HG03139 (cell line): ENCODE measurements around the gene STX4.

Experiments used
- ATAC-seq: cut with Tn5 transposase; IDR thresholded peaks from one replicate; pipeline ENCODE4 v1.9.1; 2021; ENCODE audit not compliant: unreplicated experiment

Gene STX4

GRCh38 chr16:31082368-31083045 is 49.1 kb downstream of the STX4 start:
- no peak for ATAC-seq

- no peak for ATAC-seq
These were observed 49.7 kb downstream of the STX4 start for GRCh38 chr16:31083081-31083480.

DNA sequence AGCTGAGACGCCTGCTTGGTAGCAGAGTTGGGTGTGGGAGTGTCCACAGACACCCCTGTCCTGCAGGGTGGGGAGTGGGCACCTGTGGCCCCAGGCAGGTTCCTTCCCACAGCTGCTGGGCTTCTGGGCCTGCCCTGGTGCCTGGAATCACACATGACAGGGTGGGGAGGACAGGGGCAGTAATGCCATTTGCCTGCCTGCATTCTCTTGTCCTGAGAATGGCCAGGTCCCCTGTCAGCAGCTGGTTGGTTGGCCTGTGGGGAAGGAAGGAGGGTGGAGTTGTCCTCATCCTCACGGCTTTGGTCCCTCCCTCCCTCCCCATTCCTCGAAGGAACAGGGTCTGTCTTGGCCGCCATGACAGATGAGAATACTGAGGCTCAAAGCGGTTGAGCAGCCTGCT is 50.2 kb downstream of the STX4 start:
- ATAC-seq: no peak

GRCh38 chr16:31083981-31084380 is 50.6 kb downstream of the STX4 start:
- ATAC-seq: no peak

GRCh38 chr16:31084584-31085302 is 51.4 kb downstream of the STX4 start:
- no peak for ATAC-seq

GRCh38 chr16:31085411-31085810 is 52.1 kb downstream of the STX4 start:
- ATAC-seq: no peak

DNA sequence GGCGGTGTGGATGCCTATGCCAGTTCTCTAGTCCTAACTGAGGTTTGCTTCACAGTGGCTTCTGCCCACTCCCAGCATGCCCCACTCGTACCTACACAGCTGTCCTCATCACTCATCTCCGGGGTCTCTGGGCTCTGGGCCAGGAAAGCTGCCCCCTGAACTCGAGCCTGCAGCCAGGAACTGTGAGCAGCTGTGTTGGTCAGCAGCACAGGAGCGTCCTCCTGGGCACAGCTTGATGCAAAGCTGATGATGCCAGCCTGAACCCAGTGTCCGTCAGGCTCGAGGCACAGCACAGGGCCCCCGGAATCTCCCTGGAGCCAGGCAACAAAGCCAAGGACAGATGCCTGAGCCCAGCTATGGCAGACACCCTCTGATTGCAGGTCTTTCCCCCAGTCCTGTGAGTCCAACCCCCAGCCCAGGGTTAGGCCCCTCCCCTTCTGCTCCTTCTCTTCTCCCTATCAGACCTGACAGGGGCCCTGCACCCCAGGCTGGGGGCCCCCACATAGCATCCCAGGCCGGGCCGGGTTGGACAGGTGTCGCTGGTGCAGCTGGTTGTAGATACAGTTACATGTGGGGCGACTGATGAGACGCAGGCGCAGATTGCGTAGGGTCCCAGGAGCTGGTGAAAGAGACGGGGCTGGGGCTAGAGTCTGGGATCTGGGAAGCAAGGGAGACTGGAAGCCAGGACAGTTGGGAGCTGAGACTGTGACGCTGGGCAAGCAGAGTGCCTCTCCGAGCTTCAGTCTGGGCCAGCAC is 52.7 kb downstream of the STX4 start:
- ATAC-seq: no peak

GRCh38 chr16:31086629-31086906 is 53.2 kb downstream of the STX4 start:
- ATAC-seq: no peak

GRCh38 chr16:31087481-31087880 is 54.1 kb downstream of the STX4 start:
- no peak for ATAC-seq

DNA sequence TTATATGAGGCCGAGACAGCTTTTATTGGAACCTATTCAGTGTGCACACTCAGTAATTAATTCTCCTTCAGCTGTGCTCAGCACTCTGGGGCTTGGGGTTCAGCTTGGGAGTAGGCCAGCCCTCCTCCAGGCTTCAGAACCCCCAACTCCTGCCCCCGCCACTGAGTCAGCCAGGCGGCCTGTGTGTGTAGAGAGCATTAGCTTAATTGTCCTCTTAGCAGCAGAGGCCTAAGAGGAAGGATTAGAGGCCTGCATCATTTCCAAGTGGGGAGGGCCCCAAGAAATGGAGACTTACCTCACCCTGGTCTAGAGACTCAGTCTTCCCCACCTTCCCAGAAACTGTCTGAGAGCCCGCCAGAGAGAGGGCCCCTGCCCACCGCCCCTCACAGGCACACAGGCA is 54.6 kb downstream of the STX4 start:
- ATAC-seq: no peak

DNA sequence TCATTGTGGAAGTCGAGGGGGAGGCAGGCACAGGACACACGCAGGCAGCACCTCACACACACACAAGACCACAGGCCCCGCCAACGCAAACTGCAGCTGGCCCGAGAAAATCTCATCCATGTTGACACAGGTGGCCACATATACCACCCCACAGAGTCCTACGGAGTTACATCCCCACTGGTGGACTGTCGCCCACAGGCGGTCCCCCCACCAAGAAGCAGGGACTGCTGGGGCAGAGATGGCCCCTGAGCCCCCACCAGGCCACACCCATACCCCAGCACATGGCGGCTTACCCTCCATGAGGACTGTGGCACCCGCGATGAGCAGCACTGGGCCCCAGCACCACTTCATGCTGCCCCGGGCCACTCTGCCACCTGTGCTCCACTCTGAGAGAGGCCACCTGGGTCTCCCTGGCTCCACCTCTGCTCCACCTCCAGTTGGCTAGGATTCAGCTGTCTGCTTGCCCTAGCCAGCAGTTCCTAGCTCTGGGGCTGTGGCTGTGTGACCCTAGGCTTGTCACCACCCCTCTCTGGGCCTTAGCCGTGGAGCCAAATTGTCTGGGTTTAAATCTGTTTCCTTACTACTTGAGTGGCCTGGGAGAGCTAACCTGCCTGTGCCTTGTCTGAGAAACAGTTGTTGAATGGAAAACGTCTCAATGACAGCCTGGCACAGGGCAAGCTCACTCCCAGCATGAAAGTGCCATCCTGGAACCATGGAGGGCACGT is 55.3 kb downstream of the STX4 start, which contains the start of gene PRSS53:
Gene PRSS53, minus strand, starts transcription at position 485 of the 725 bp plus-strand sequence. Its CDS starts 134 bp downstream, at position 351.
- ATAC-seq: no peak

GRCh38 chr16:31089199-31089598 is 55.8 kb downstream of the STX4 start:
- no peak for ATAC-seq
